Cardiac fibroblast (primary cell): ENCODE results near the gene LRP5.
A peak's percentile ranks its signal among the peaks of the same experiment; 100 is the strongest.
"Not testable (repeated sequence)": the region's sequence is repeated elsewhere in the genome, so short reads cannot be mapped to it uniquely, and the experiment has no call there.

ENCODE experiments used
- DNase-seq, 2 donors: peaks; one replicate each; pipeline versions ENCODE4 v3.0.0 to v3.0.0-alpha.2; 2010; ENCODE audit warnings: low read depth in 2 of 2
- H3K4me3 ChIP-seq, 2 donors: replicated peaks in 1 of 2; 1 replicate in 1 of 2; 2 replicates in 1 of 2; pipeline ENCODE4 v1.5.1; 2011; ENCODE audit warnings: low read depth in 2 of 2, low read length in 2 of 2, mild to moderate bottlenecking in 2 of 2, moderate library complexity in 1 of 2
- TF ChIP-seq, protein P1 (sequence below): IDR thresholded peaks from one replicate; pipeline ENCODE4 v1.5.1; 2011; ENCODE audit warnings: low read depth, mild to moderate bottlenecking, low read length, inconsistent platforms

LRP5 gene

DNA sequence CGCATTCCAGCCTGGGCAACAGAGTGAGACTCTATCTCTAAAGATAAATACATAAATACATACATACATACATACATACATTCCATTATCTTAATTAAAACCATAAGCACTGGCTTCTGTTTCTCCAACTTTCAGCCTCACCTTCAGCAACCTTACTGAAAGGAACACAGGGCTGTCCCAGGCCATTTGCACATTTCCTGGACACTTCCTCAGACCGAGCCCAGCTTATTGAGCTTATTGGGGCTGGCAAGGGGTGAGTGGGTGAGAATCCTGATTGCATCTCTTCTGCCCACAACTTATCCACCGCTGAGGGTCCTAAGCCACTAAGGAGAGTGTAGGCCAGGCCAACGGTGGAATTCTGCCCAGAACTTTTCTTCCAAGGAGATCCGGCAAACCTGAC lies 16.5 kb upstream of the LRP5 start:
- TF ChIP-seq, protein P1, sequence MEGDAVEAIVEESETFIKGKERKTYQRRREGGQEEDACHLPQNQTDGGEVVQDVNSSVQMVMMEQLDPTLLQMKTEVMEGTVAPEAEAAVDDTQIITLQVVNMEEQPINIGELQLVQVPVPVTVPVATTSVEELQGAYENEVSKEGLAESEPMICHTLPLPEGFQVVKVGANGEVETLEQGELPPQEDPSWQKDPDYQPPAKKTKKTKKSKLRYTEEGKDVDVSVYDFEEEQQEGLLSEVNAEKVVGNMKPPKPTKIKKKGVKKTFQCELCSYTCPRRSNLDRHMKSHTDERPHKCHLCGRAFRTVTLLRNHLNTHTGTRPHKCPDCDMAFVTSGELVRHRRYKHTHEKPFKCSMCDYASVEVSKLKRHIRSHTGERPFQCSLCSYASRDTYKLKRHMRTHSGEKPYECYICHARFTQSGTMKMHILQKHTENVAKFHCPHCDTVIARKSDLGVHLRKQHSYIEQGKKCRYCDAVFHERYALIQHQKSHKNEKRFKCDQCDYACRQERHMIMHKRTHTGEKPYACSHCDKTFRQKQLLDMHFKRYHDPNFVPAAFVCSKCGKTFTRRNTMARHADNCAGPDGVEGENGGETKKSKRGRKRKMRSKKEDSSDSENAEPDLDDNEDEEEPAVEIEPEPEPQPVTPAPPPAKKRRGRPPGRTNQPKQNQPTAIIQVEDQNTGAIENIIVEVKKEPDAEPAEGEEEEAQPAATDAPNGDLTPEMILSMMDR, result no peak

DNA sequence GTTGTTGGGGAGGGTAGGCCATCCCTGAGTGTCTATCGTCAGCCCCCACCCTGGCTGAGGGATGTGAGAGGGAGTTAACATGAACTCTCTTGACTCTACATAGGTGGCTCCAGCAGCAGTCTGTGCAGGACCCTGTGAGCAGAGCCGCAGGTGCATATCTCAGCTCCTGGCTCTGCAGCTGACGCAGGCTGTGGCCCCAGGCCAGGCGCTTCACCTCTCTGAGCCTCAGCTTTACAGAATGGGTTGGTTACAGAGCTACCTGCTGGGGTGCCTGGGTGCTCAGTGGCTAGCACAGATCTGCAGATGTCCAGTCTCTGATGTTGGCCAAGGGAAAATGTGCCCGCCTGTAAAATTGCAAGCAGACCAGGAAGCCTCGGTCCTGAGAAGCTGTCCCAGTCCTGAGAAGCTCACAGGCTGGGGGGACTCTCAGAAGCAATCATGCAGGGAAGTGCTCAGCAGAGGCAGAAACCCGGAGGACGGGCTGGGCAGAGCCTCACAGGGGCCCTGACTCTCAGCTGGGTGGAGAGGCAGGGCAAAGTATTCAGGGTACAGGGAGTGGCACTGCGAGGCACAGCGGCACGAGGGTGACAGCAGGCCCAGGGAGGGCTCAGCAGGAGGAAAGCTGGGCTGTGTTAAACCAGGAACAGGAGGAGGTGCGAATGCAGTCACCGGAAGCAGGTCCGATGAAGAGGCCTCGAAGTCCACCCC lies 15.9 kb upstream of the LRP5 start:
- no peak overlapping the region for H3K4me3 ChIP-seq
- TF ChIP-seq, protein P1, result no peak
- no peak for DNase-seq

More for the DNA sequence above, 16.5 kb upstream of the LRP5 start:
- H3K4me3 ChIP-seq, result no peak overlapping the region
- DNase-seq, result no peak

DNA sequence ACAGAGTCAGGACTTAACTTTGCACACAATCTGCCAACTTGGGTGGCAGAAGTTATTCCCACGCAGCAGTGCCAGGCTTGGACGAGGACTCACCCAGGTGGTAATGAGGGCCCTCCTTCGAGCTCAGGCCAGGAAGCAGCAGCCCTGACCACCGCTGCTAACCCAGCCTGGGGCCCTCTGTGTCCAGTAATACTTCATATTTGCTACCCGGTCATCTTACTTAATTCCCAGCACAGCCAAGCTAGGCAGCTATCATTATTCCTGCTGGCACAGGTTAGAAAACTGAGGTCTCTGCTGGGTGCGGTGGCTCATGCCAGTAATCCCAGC lies 15.4 kb upstream of the LRP5 start:
- no peak for DNase-seq
- H3K4me3 ChIP-seq, result no peak overlapping the region
- TF ChIP-seq, protein P1, result no peak

GRCh38 chr11:68297494-68297811 lies 14.9 kb upstream of the LRP5 start:
- no peak for DNase-seq
- H3K4me3 ChIP-seq, result no peak overlapping the region
- TF ChIP-seq, protein P1, result no peak

- no peak overlapping the region for H3K4me3 ChIP-seq
- peak; percentile 67 to 75 for DNase-seq
Observed at GRCh38 chr11:68297812-68298658, 14.4 kb upstream of the LRP5 start.

GRCh38 chr11:68298659-68299516 lies 13.5 kb upstream of the LRP5 start:
- no peak overlapping the region for H3K4me3 ChIP-seq
- TF ChIP-seq, protein P1, result no peak
- no peak for DNase-seq

More at GRCh38 chr11:68297812-68298658, 14.4 kb upstream of the LRP5 start:
- TF ChIP-seq, protein P1, result peak; percentile 96

- DNase-seq, H3K4me3 ChIP-seq: not testable (repeated sequence)
Observed at GRCh38 chr11:68299517-68299879, 12.9 kb upstream of the LRP5 start.
